ENCODE measurements around the gene TNP2.
"Not testable (repeated sequence)": the region's sequence is repeated elsewhere in the genome, so short reads cannot be mapped to it uniquely, and the experiment has no call there.

The TNP2 gene

DNA sequence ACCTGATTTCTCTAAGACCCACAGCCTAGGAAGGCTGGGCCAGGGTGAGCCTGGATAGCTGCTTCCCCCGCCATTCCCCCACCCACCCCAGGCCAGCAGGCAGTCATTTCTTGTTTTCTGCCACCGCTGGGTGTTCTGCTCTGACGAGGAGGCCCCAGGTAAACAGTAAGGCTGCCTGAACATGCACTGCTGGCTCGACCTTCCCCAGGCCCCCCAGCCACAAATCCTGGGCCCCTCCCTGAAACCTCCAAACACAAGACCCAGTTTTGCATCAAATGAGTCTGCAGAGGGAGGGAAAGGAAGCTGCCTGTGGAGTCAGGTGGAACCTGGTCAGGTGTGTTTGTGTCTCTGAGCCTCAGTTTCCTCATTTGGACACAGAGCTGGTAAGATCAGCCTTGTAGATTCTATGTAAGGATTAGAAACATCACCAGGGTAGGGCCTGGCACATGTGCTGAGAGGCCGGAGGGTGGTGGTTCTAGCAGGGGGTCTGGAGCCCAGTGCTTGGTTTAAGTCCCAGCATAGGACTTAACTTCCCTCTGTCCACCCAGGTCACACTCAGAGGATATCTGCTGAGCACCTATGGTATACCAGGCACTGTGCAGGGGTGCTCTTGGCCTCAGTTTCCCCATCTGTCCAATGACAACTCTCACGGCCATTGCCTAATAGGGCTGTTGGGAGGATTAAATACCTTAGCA is 30.9 kb upstream of the TNP2 start:
- no peak for DNase-seq

GRCh38 chr16:11298950-11299547 is 29.9 kb upstream of the TNP2 start:
- not testable (repeated sequence) for DNase-seq

GRCh38 chr16:11298143-11298900 is 29.2 kb upstream of the TNP2 start:
- DNase-seq, result no peak

DNA sequence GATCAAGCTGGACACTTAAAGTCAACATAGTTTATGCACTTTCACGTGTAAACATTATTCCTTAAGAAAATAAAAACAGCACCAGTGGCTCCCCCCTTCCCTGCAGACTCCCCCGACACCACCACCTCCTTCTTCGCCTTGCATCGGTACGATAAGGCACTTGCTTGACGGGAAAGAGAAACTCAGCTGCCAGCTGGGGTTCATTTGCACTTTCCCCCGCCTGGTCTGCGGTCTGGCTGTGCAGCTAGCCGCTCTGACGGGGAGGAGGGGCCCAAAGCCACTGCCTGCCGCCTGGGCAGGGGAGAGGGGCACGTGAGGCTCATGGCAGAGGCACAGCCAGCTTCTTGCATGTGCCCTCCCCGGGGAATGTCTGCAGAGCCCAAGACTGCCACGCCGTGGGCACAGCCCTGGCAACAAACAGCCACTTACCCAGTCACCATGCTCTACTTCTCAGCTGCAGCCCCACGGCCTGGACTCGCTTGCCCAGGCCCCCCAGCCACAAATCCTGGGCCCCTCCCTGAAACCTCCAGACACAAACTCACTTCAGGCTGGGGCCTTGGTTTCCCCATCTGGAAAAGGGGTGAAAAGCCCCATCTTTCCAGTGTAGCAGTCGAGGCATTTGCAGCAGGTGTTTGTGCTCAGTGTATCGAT is 28.5 kb upstream of the TNP2 start:
- DNase-seq, result peak; percentile 76

- no peak for DNase-seq
These were observed 27.8 kb upstream of the TNP2 start for GRCh38 chr16:11296706-11297491.

- DNase-seq, result no peak
These were observed 27.2 kb upstream of the TNP2 start for GRCh38 chr16:11296351-11296705.

DNA sequence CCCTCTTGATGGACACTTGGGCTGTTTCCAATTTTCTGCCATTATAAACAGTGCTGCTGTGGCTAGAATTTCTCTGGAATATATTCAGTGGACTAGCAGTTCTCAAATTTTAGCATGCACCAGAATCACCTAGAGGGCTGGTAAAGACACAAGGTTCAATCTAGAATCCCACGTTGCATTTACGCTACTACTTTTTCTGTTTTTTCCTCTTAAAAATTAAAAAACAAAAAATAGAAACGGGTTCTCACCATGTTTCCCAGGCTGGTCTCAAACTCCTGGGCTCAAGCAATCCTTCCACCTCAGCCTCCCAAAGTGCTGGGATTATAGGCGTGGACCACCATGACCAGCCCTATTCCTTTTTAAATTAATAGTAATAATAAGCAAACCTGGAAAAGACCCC is 26.5 kb upstream of the TNP2 start:
- no peak for DNase-seq

DNA sequence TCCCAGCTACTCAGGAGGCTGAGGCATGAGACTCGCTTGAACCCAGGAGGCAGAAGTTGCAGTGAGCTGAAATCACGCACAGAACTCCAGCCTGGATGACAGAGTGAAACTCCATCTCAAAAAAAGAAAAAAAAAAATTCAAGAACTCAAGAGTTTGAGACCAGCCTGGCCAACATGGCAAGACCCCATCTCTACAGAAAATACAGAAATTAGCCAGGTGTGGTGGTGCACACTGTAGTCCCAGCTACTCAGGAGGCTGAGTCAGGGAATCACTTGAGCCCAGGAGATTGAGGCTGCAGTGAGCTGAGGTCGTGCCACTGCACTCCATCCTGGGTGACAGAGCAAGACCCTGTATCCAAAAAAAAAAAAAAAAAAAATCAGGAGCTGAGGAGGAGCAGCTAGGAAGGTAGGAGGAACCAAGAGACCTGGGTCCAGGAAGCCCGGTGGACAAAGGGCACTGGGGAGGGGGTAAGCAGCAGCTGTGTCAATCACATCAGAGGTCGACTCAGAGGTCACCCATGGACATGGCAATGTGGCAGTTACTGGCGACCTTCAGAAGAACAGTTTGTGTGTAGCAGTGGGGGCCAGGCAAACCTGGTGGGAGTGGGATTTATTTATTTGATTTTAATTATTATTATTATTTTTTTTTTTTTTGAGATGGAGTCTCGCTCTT is 23.1 kb upstream of the TNP2 start:
- no peak for DNase-seq

- no peak for DNase-seq
These were observed 22.1 kb upstream of the TNP2 start for GRCh38 chr16:11291091-11291703.

GRCh38 chr16:11290102-11290893 is 21.2 kb upstream of the TNP2 start:
- no peak for DNase-seq

GRCh38 chr16:11289696-11290095 is 20.6 kb upstream of the TNP2 start:
- not testable (repeated sequence) for DNase-seq

DNA sequence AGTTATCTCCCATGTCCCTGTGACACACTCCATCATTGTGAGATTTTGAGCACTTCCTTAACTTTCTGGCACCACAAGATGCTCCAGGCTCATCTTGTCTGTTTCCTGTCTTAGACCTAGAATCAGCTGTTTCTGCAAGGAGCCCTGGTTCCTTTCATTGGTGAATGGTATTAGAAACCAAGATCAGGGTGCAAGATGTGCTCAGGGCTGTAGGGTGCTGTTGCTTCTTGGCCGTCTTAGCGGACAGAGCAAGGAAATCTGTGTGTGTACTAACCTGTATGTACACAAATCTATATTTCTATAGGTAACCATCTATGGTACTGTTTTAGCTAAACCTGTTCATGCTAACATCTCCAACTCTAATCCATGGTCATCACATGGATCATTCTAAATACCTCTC is 20.1 kb upstream of the TNP2 start:
- DNase-seq, result no peak

DNA sequence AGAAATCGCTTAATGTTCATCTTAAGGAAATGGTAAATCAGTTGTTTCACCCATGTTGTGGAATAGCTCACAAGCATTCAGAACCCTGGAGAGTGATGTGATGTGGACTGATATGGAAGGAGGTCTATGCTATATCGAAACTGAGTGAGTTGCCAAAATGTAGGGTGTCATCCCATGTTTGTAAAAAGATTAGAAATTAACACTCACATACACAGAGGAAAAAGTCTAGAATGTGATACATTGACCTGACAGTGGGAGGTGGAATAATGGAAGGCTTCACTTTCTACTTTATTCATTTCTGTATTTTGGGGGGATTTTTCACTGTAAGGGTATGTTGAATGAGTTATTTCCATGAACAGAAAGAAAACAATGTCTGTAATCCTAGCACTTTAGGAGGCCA is 16.7 kb upstream of the TNP2 start:
- DNase-seq, result no peak

DNA sequence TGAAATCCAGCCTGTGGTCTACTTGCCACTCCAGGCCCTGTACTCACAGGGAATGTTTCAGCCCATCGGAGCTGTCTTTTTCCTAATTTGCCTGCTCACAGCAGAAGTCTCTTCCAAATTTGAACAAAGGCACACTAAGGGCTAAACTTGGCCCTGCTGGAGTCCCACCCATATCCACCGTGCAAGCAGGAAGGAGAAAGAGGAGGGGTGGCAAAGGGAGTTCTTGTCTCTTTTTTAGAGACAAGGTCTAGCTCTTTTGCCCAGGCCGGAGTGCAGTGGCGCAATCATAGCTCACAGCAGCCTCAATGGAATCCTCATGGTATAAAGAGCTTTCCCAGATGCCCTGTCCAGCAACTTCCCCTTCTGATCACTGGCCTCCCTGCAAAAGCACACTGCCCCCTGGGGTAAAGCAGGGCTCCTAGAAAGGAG is 14.7 kb upstream of the TNP2 start:
- no peak for DNase-seq

GRCh38 chr16:11280616-11281522 is 11.7 kb upstream of the TNP2 start, which contains the start of gene PRM1:
Gene PRM1, minus strand, starts transcription at chr16:11281330. Its CDS starts 92 bp downstream, at chr16:11281238.
- no peak for DNase-seq

GRCh38 chr16:11278681-11279628 is 9.8 kb upstream of the TNP2 start:
- no peak for DNase-seq

- DNase-seq, result no peak
These were observed 8.6 kb upstream of the TNP2 start for GRCh38 chr16:11277607-11278337.

Data from left hindlimb (tissue), 1 donor.